ENCODE data around the gene RRN3. TPM values are rescaled to one million over a fixed set of nuclear protein-coding genes. Genes with fewer than 3 reads are reported as not detected.
"Not testable (repeated sequence)": the region's sequence is repeated elsewhere in the genome, so short reads cannot be mapped to it uniquely, and the experiment has no call there.

RRN3 gene
- total RNA-seq, 2 experiments from 2014 or later = 16.6 to 24.7 TPM

- H3K9me3 ChIP-seq (ENCODE audit: low read length); H3K79me2 ChIP-seq (ENCODE audit: insufficient read depth, low read depth, low read length); H3K4me2 ChIP-seq (ENCODE audit: low read length); H3K27ac ChIP-seq (ENCODE audit: low read depth, low read length, poor library complexity, severe bottlenecking); H2AFZ ChIP-seq (ENCODE audit: low read length); DNase-seq (ENCODE audit: low spot score); H3K9me2 ChIP-seq (ENCODE audit: insufficient read depth, low read length); H3K4me3 ChIP-seq (ENCODE audit: low read depth, low read length, poor library complexity, severe bottlenecking); intact Hi-C loops (cut with micrococcal nuclease; ENCODE audit: unreplicated experiment); CTCF ChIA-PET (ENCODE audit: unreplicated experiment); H4K20me1 ChIP-seq (ENCODE audit: insufficient read depth, low read length); H3K4me1 ChIP-seq (ENCODE audit: insufficient read depth, low read length, poor library complexity, severe bottlenecking); POLR2A ChIA-PET; BruUV-seq (replicated peaks): not testable (repeated sequence)
- peaks cover 57% of the 10 kb centered on the region for H3K36me3 ChIP-seq (ENCODE audit: insufficient read depth, low read length)
Observed at GRCh38 chr16:15062085-15062810, 31.8 kb downstream of the RRN3 start.

- intact Hi-C loops (cut with micrococcal nuclease; ENCODE audit: unreplicated experiment) = no loop called here
- no peaks in the 10 kb centered on the region for H3K9me2 ChIP-seq (ENCODE audit: insufficient read depth, low read length)
- H3K27ac ChIP-seq (ENCODE audit: low read depth, low read length, poor library complexity, severe bottlenecking) = no peak overlapping the region
- no peak overlapping the region for H2AFZ ChIP-seq (ENCODE audit: low read length)
- no peak for DNase-seq (ENCODE audit: low spot score)
- no peaks in the 10 kb centered on the region for H4K20me1 ChIP-seq (ENCODE audit: insufficient read depth, low read length)
- POLR2A ChIA-PET = no interaction called here
- H3K4me3 ChIP-seq (ENCODE audit: low read depth, low read length, poor library complexity, severe bottlenecking) = no peak overlapping the region
- TF ChIP-seq EZH2phosphoT487 (IDR thresholded peaks at IDR 0.05; ENCODE audit: borderline replicate concordance, low read depth, low read length) (no peak), CTCF (conservative IDR thresholded peaks at IDR 0.05; ENCODE audit: low read length) (no peak)
- H3K9me3 ChIP-seq (ENCODE audit: low read length) = no peaks in the 10 kb centered on the region
- no peak overlapping the region for H3K4me2 ChIP-seq (ENCODE audit: low read length)
- no TSS peak for BruUV-seq (replicated peaks)
- peaks cover 6% of the 10 kb centered on the region for H3K4me1 ChIP-seq (ENCODE audit: insufficient read depth, low read length, poor library complexity, severe bottlenecking)
- peaks cover 54% of the 10 kb centered on the region for H3K36me3 ChIP-seq (ENCODE audit: insufficient read depth, low read length)
- H3K79me2 ChIP-seq (ENCODE audit: insufficient read depth, low read depth, low read length) = peaks cover 10% of the 10 kb centered on the region
- CTCF ChIA-PET (ENCODE audit: unreplicated experiment) = no interaction called here
Observed at GRCh38 chr16:15059324-15059723, 34.7 kb downstream of the RRN3 start.

- ChIA-PET POLR2A (no interaction called here), CTCF (ENCODE audit: unreplicated experiment) (no interaction called here)
- no peak overlapping the region for H2AFZ ChIP-seq (ENCODE audit: low read length)
- BruUV-seq (replicated peaks) = no TSS peak
- no peaks in the 10 kb centered on the region for H4K20me1 ChIP-seq (ENCODE audit: insufficient read depth, low read length)
- no peak overlapping the region for H3K4me2 ChIP-seq (ENCODE audit: low read length)
- peaks cover 6% of the 10 kb centered on the region for H3K4me1 ChIP-seq (ENCODE audit: insufficient read depth, low read length, poor library complexity, severe bottlenecking)
- no peaks in the 10 kb centered on the region for H3K9me2 ChIP-seq (ENCODE audit: insufficient read depth, low read length)
- intact Hi-C loops (cut with micrococcal nuclease; ENCODE audit: unreplicated experiment) = no loop called here
- no peak overlapping the region for H3K4me3 ChIP-seq (ENCODE audit: low read depth, low read length, poor library complexity, severe bottlenecking)
- no peak for DNase-seq (ENCODE audit: low spot score)
- H3K79me2 ChIP-seq (ENCODE audit: insufficient read depth, low read depth, low read length) = peaks cover 20% of the 10 kb centered on the region
- peaks cover 43% of the 10 kb centered on the region for H3K36me3 ChIP-seq (ENCODE audit: insufficient read depth, low read length)
- H3K9me3 ChIP-seq (ENCODE audit: low read length) = no peaks in the 10 kb centered on the region
- no peak overlapping the region for H3K27ac ChIP-seq (ENCODE audit: low read depth, low read length, poor library complexity, severe bottlenecking)
- no peak for TF ChIP-seq EZH2phosphoT487 (IDR thresholded peaks at IDR 0.05; ENCODE audit: borderline replicate concordance, low read depth, low read length)
- TF ChIP-seq CTCF (conservative IDR thresholded peaks at IDR 0.05; ENCODE audit: low read length) = no peak
Observed at GRCh38 chr16:15057681-15058417, 36.2 kb downstream of the RRN3 start.
